PC-3 (cell line): ENCODE results near the gene TXNDC2. TPM values are rescaled to one million over a fixed set of nuclear protein-coding genes. Genes with fewer than 3 reads are reported as not detected.

ENCODE experiments used
- ATAC-seq: fragments of 200-7000 bp; cut with Tn5 transposase; 2 replicates; pipeline ENCODE4 v1.9.1; 2020; ENCODE audit warnings: mild to moderate bottlenecking, moderate library complexity
- BruUV-seq: library from RNA; stranded (reverse); fragments of 400-500 nt; replicated peaks from 2 replicates; lab custom pipeline; 2021; lab: Mats Ljungman, UMichigan
- CTCF ChIA-PET: fragments of 300-600 bp; sonication (Branson Sonifier 250); formaldehyde crosslinking; loops from one replicate; lab custom pipeline; 2022; ENCODE audit warnings: antibody characterized with exemption; lab: Charles Lee
- POLR2A ChIA-PET: fragments of 300-600 bp; sonication (Branson Sonifier 250); formaldehyde crosslinking; loops from one replicate; lab custom pipeline; 2022; ENCODE audit warnings: antibody characterized with exemption; ENCODE audit not compliant: unreplicated experiment; lab: Charles Lee
- DNase-seq: peaks from one replicate; pipeline ENCODE4 v3.0.0-alpha.2; 2015
- H2AFZ ChIP-seq: fragments of 300-600 bp; sonication (generic); 2 replicates; pipeline ENCODE4 v1.6.0; 2016; ENCODE audit warnings: antibody characterized with exemption, low read length
- H3F3A ChIP-seq: fragments of 300-600 bp; sonication (generic); one replicate; pipeline ENCODE4 v1.6.0; 2017; ENCODE audit warnings: antibody characterized with exemption, low read length, control low read depth, mild to moderate bottlenecking; ENCODE audit not compliant: unreplicated experiment
- H3K27ac ChIP-seq: fragments of 300-600 bp; sonication (generic); 2 replicates; pipeline ENCODE4 v1.5.1; 2016; ENCODE audit warnings: mild to moderate bottlenecking, low read length
- H3K27me3 ChIP-seq: fragments of 300-600 bp; sonication (generic); 2 replicates; pipeline ENCODE4 v1.6.1; 2016; ENCODE audit warnings: low read length, mixed read lengths
- H3K36me3 ChIP-seq: fragments of 300-600 bp; sonication (generic); 2 replicates; pipeline ENCODE4 v1.6.1; 2016; ENCODE audit warnings: low read depth, mixed run types, low read length, mixed read lengths
- H3K4me1 ChIP-seq: fragments of 300-600 bp; sonication (generic); 2 replicates; pipeline ENCODE4 v1.5.1; 2016; ENCODE audit warnings: low read length; ENCODE audit not compliant: insufficient read depth
- H3K4me2 ChIP-seq: fragments of 300-600 bp; sonication (generic); 2 replicates; pipeline ENCODE4 v1.6.0; 2016; ENCODE audit warnings: low read length
- H3K4me3 ChIP-seq: fragments of 300-600 bp; sonication (generic); 2 replicates; pipeline ENCODE4 v1.5.1; 2016; ENCODE audit warnings: mild to moderate bottlenecking, low read length, mixed read lengths
- H3K79me2 ChIP-seq: fragments of 300-600 bp; sonication (generic); 2 replicates; pipeline ENCODE4 v1.6.1; 2017; ENCODE audit warnings: low read length, mixed read lengths
- H3K9ac ChIP-seq: fragments of 300-600 bp; sonication (generic); 2 replicates; pipeline ENCODE4 v1.6.0; 2016; ENCODE audit warnings: mild to moderate bottlenecking, low read length
- H3K9me2 ChIP-seq: fragments of 300-600 bp; sonication (generic); replicated peaks from 2 replicates; pipeline ENCODE4 v1.6.1; 2016; ENCODE audit warnings: mixed run types, low read length, mixed read lengths
- H3K9me3 ChIP-seq: fragments of 300-600 bp; sonication (generic); 2 replicates; pipeline ENCODE4 v1.6.1; 2016; ENCODE audit warnings: low read length, mixed read lengths
- H4K20me1 ChIP-seq: fragments of 300-600 bp; sonication (generic); 2 replicates; pipeline ENCODE4 v1.6.1; 2016; ENCODE audit warnings: low read length, mixed read lengths
- CTCF ChIP-seq: fragments of 300-600 bp; sonication (generic); conservative IDR thresholded peaks from 2 replicates; pipeline ENCODE4 v1.5.1; 2017; ENCODE audit warnings: antibody characterized with exemption, low read depth, mild to moderate bottlenecking, low read length
- EZH2 ChIP-seq: fragments of 300-600 bp; sonication (generic); IDR thresholded peaks from one replicate; pipeline ENCODE4 v1.6.1; 2017; ENCODE audit warnings: antibody characterized with exemption, mild to moderate bottlenecking, low read length; ENCODE audit not compliant: unreplicated experiment
- EZH2phosphoT487 ChIP-seq: fragments of 300-600 bp; sonication (generic); IDR thresholded peaks from 2 replicates; pipeline ENCODE4 v1.6.1; 2018; ENCODE audit warnings: mild to moderate bottlenecking, antibody characterized with exemption, low read length, borderline replicate concordance
- intact Hi-C: fragments of 100-400 bp; cut with micrococcal nuclease; formaldehyde crosslinking; loops from 2 replicates; pipeline ENCODE4 v1.9.0; 2023
- total RNA-seq: library from RNA; depleted of rRNA; stranded (reverse); fragments of >200 nt; gene quantifications from 2 replicates; pipeline ENCODE4 v1.2.3, GENCODE V29; 2014

TXNDC2 gene
- total RNA-seq, 1 experiment from 2014 or later = 0.87 TPM

DNA sequence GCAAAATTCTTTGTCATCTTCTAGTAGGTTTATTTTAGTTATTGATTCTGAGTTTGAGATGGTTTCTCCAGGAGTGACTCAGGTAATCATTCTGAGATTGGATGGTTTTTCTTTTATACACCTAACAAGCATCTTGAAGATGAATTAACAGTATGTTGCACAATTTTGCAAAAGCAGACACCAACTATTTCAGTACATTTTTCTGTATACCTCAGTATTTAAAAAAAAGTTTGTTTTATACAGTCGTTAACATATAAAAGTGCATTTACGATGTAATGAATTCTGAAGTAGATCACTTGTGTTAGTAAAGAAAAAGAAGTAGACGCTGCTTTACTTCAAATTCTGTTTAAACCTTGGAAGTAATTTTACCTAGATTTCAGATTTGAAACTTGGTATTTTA is 31.0 kb downstream of the TXNDC2 start:
- Histone ChIP-seq H3K27me3 (no peaks in the 10 kb centered on the region), H4K20me1 (peaks cover 68% of the 10 kb centered on the region)
- ATAC-seq = no peak

GRCh38 chr18:9918016-9918680 is 32.4 kb downstream of the TXNDC2 start:
- Histone ChIP-seq H3K9me2 (no peaks in the 10 kb centered on the region), H3K27ac (peak overlapping the region; percentile 3; the same call in 1 of the 2 replicates), H3F3A (no peaks in the 10 kb centered on the region), H3K4me2 (peak overlapping the region; percentile 49), H3K4me3 (peak overlapping the region; percentile 8; the same call in 1 of the 2 replicates), H3K9ac (no peak overlapping the region), H3K79me2 (peaks cover 90% of the 10 kb centered on the region), H3K9me3 (no peaks in the 10 kb centered on the region), H3K36me3 (no peaks in the 10 kb centered on the region), H4K20me1 (peaks cover 81% of the 10 kb centered on the region), H3K4me1 (peaks cover 29% of the 10 kb centered on the region), H3K27me3 (no peaks in the 10 kb centered on the region), H2AFZ (no peak overlapping the region)
- POLR2A ChIA-PET = no interaction called here
- ATAC-seq (no peak), DNase-seq (peak; percentile 67)
- no peak for TF ChIP-seq CTCF
- no peak for TF ChIP-seq EZH2phosphoT487
- no peak for TF ChIP-seq EZH2
- CTCF ChIA-PET = no interaction called here
- no TSS peak for BruUV-seq
- intact Hi-C loops = loop anchor here (1.0 to 10.0 kb wide), 5 partner anchors 8 to 343 kb away; partner anchors contain the start of gene PPP4R1

More for the DNA sequence above, 31.0 kb downstream of the TXNDC2 start:
- intact Hi-C loops = loop anchor here (1.0 to 10.0 kb wide), 5 partner anchors 35 to 342 kb away; partner anchors contain the start of gene PPP4R1
- Histone ChIP-seq H3K4me1 (peaks cover 35% of the 10 kb centered on the region), H3K36me3 (no peaks in the 10 kb centered on the region), H3K9me2 (no peaks in the 10 kb centered on the region), H3K79me2 (peaks cover 77% of the 10 kb centered on the region), H3K4me2 (peak overlapping the region; percentile 87), H3K4me3 (peak overlapping the region; percentile 78), H3K9me3 (no peaks in the 10 kb centered on the region), H3K9ac (peak overlapping the region; percentile 97), H3F3A (no peaks in the 10 kb centered on the region), H2AFZ (no peak overlapping the region), H3K27ac (peak overlapping the region; percentile 84; the same call in 1 of the 2 replicates)
- no peak for TF ChIP-seq EZH2
- no peak for TF ChIP-seq CTCF
- no peak for TF ChIP-seq EZH2phosphoT487
- POLR2A ChIA-PET = no interaction called here
- DNase-seq = no peak
- CTCF ChIA-PET = no interaction called here
- BruUV-seq = no TSS peak

- Histone ChIP-seq H3K4me2 (no peak overlapping the region), H3K27ac (no peak overlapping the region), H3K4me1 (peaks cover 29% of the 10 kb centered on the region), H2AFZ (no peak overlapping the region), H3K79me2 (peaks cover 100% of the 10 kb centered on the region), H3K36me3 (no peaks in the 10 kb centered on the region), H3K9me2 (no peaks in the 10 kb centered on the region), H4K20me1 (peaks cover 97% of the 10 kb centered on the region), H3K9me3 (no peaks in the 10 kb centered on the region), H3F3A (no peaks in the 10 kb centered on the region), H3K4me3 (no peak overlapping the region), H3K27me3 (no peaks in the 10 kb centered on the region), H3K9ac (no peak overlapping the region)
- no peak for DNase-seq
- BruUV-seq = no TSS peak
- intact Hi-C loops = loop anchor here (5.0 to 10.0 kb wide), 4 partner anchors 33 to 345 kb away; partner anchors contain the start of gene PPP4R1
- ChIA-PET POLR2A (no interaction called here), CTCF (no interaction called here)
- TF ChIP-seq EZH2phosphoT487 (no peak), CTCF (no peak), EZH2 (no peak)
- no peak for ATAC-seq
Observed at GRCh38 chr18:9919564-9920232, 33.9 kb downstream of the TXNDC2 start.
